Femur (tissue), 1 donor: ENCODE measurements around the gene HCN3.

Experiments used
- DNase-seq: peaks from one replicate; pipeline ENCODE4 v3.0.0-alpha.2; 2017

HCN3 gene

DNA sequence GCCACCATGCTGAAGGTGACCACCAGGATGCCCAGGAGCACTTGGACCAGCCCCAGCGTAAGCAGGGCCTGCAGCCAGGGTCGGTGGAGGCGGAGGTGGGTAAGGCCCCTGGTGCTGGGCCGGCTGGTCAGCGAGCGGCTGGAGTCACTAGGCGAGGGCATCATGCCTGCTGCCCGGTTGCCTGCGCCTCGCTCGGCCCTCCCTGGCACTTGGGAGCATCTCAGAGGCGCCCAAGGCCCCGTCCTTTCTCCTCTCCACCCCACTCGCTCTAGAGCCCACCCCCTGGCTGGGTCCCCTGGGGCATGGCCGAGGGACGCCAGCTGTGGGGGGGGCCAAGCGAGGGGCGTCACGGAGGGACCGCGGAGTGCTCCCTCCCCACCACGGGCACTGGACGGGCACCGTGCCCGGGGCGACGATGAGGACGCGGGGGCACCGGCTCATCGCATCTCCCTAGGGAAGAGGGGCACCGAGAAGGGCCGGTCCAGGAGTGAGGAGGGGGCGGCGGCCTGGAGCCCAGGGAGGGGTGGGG is 22.5 kb upstream of the HCN3 start:
- peak; percentile 41 for DNase-seq

DNA sequence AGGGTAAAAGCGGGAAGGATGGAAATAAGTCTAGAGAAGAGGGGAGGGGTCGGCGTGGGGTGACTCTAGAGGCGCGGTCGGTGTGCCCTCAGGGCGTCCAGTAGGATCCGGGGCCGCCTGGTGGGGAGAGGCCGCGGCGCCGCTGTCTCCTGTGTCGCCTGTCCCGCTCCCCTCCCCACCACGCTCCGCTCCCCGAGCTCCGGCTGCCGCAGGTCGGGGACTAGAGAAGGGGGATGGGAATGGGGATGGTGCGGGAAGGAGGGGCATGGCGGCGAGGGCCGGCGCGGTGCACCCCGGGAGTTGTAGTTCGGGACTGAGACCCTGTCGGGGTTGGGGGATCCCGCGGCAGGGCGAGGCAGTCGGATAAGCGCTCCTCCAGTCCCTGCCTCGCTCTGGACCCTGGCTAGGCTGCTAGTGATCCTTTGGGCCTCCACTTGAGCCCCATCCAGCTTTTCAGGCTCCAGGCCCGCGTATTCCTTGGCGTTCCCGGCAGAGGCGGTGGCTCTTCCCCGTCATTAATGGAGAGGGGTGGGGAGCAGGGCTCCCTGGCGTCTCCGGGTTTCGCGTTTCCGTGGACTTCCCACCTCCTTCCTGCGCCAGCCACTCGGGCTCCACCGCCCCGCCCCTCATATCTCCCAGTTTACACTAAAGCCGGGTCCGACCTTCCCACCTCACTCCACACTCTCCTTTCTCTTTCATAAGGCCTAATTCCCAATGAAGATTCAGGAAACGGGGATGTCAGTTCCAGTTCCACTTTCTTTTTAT is 21.8 kb upstream of the HCN3 start, which contains the start of gene ENTREP3:
ENTREP3 (minus strand) TSS at position 241 of the 765 bp plus-strand sequence. CDS start 606 bp downstream, outside the sequence.
- peak; percentile 95 for DNase-seq

DNA sequence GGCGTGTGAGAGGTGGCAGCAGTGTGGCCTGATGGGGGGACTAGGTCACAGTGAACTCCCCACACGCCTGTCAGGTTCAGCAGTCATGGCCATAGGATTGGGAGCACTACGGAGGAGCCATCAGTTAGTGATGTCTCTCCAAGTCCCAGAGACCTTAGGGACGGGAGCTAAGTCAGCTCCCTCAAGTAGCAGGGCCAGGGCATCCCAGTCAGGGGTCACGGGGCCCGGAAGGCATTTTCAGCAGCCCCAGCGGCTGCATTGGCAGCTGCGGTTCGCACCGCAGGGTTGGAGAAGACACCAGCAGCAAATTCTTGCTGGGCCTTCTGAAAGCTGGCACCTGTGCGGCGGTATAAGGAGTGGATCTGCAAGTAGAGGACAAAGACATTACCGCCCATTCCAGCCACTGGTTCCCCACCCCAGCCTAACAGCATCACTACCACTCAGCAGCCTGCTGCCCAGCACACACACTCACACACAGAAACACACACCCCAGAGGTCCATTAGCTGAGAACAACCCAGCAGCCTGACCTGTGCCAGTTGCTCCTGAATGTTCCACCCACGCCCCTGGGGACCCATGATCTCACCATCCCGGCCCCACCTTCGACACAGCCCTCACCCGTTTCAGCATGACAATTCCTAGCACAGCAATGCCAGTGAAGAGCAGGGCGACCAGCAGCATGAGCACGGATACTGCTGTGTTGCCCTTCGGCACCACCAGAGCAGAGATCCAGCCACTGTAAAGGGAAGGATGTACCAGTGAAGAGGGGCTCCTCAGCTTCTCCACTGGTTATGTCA is 21.0 kb upstream of the HCN3 start:
- no peak for DNase-seq

DNA sequence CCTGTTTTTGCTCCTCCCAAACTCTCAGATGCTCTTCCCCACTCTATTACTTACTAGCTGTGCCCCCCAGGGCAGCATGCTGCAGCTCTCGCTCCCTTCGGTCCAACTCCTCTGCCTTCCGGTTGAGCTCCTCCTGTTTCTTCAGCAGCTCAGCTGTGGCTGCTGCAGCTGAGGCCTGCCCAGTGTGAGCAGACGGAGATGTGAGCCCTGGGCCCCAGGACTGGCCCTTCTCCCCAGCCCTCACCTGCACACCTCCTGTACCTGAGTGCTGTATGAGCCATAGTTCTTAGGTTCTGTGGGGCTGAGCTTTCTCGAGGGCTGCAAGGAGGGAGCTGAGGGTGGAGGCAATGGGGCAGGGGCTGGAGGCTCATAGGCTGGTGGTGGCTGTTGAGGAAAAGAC is 17.0 kb upstream of the HCN3 start:
- no peak for DNase-seq

DNA sequence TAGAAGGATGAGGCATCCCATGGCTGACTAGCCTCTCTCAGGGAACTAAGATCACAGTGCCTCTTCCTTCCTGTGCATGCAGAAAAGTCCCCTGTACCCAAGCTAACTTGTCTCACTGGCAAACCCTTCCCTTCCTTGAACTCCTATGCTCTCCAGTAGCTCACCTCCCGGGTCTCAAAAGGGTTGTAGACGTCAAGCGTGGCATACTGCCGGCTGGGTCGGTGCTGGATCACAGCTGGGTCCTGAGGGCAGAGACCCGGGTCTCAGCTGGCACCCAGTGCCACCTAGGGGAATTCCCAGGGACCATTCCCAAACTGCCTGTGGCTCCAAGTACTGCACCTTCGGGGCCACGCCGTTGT is 15.8 kb upstream of the HCN3 start:
- DNase-seq, result no peak

DNA sequence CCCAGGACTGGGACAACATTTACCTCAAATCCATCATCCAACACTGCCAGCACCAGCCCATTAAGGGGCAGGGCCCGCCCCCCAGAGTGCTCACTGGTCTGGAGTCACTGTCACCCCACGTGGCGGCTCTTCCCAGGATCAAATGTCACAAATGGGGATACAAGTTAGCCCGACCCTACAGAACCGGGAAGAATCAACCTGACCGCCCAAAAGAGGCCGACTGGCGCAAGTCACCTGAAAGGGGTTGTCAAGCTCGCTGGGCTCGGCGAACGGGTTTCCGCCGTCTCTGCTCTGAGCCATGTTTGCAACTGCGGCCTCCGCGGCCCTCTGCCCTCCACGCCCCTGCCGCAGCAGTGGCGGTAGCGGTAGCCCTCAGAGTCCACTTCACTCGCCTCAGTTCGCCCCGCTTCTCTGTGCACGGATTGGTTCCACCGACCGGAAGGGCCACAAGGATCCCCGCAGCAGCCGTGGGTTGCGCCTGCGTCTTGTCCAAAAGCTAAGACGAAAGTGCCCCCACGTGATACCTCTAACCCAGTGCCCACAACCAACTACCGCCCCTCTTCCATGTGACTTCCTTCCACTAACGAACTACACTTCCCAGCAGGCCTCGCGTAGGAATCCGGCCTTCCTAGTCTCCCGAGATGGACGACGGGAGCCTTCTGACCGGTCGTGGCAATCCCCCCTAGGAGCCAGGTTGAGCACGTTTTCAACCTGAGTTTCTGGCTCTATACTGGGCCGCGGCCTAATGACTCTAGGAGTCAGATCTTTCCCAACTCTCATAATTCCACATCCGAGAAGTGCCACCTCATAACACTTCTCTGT is 15.2 kb upstream of the HCN3 start, which contains the start of gene SCAMP3:
SCAMP3 (minus strand) TSS at position 509 of the 822 bp plus-strand sequence; CDS start at position 300, 209 bp downstream.
- DNase-seq, result peak; percentile 97

DNA sequence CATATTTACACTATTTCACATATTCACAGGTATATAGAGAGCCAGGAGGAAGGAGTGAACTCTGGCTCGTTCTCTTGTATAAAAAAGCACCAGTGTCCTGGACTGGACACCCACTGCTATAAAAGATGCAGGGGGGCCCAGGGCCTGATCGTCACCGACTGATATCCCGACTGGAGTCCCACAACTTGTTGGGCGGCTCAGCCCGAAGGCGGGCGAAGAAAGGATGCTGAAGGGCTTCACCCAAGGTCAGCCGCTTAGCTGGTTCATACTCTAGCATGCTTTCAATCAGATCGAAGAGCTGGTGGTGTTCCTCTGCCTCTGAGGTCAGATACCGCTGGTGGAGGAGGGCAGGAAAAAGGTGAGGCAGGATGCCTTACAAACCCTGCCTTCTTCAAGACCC is 14.2 kb upstream of the HCN3 start:
- DNase-seq, result no peak

DNA sequence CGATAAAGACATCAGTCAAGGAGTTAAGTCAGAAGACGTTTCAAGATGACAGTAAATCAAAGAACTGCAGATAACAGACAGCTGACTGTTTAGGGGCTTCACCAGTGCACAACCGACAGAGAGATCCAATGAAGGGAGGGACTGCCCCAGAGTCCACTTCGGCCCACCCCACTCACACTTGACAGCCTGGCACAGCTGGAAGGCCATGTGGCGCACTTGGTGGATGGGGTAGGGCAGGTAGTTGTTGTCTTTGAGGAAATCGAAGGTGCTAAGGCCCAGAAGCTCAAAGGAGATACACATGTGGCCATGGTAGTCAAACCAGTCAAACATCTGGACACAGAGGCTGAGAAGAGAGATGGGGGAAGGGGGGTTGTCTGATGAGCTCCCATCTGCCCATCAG is 10.7 kb upstream of the HCN3 start:
- no peak for DNase-seq

DNA sequence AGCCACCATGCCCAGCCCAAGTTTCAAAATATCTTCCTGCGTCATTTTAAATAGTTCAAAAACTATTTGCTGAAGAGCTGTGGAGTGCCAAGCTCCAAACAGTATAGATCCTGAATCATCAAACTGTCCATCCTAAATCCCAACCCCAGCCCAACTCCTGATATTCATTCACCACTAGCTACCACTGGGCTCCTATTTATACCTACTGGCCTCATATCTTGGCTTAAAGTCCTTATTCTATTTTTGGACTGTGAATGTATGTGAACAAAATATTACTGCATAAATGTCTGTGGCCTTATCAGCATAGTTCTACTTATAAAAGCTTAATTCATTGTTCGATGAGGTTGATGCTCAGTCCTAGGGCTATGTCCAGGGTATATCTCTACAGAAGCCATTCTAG is 9.9 kb upstream of the HCN3 start:
- DNase-seq, result no peak

DNA sequence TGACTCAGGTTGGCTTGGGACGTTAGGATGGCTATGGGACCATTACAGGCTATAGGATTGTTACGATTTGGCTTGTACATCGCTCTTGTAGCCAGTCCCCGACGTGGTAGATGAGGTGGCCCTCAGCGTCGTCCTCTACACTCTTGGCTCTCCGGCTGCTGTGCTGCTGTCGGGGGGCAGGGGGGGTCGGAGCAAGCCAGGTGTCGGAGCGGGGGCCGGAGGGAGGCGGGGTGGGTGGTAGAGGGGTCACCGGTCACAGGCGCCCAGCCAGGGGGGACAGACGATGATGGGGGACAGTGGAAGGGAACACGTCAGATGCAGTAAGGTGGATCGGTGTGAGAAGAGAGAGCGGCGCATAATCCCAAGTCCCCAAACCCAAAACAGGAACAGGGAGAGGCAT is 8.6 kb upstream of the HCN3 start:
- DNase-seq, result no peak

DNA sequence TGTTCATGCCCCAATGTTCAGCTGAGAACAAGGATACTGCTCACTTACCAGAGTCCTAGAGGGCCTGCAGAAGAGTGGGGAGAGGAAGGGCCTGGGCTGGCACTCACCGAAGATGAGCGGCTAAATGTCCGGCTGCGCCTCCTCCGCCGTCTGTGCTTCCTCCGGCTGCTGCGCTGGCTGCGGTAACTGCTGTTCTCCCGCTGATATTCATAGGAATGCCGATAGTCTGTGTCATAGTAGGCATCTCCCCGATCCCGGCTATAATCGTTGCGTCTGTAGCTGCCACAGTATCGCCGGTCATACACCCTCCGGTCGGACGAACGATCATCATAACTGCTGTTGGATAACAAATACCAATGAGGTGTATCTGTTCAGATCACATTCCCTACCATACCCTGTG is 7.9 kb upstream of the HCN3 start:
- DNase-seq, result no peak

DNA sequence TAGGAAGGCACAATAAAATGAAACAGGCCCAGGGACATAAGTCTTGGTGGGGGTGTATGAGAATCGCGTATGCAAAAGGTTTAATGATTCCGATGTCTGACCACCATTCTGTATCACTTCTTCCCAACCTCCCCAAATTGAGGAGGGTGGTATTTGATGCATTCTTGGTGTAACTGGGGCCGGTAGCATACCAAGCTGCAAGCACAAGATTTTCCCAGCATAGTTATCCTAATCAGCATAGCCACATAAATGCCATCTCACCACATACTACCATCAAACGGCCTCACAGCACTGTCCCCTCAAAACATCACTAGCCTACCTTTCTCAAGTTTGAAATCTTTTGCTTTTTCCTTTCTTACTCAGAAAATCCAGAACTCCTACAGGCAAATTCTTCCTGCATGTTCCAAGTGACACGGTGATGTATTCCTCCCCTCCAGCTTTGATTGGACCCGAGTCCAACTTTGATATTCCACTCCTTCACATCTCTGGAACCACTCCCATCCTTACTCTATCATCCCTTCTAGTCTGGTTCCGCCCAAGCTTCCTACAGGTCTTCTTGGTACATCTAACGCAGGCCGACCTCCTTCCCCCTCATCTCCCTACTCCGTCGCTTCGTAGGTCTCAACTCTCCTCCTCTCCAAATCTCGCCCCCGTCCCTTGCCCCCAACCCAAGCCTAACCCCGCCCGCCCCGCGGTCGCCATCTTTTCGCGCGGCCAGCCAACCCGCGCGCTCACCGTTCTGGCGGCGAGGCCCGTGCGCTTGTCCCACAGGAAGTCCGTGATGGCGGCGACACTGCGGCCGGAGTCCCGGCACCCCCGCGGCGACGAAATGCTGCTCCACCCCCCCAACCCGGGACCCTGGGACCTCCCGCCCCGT is 4.6 kb upstream of the HCN3 start:
- DNase-seq, result no peak

DNA sequence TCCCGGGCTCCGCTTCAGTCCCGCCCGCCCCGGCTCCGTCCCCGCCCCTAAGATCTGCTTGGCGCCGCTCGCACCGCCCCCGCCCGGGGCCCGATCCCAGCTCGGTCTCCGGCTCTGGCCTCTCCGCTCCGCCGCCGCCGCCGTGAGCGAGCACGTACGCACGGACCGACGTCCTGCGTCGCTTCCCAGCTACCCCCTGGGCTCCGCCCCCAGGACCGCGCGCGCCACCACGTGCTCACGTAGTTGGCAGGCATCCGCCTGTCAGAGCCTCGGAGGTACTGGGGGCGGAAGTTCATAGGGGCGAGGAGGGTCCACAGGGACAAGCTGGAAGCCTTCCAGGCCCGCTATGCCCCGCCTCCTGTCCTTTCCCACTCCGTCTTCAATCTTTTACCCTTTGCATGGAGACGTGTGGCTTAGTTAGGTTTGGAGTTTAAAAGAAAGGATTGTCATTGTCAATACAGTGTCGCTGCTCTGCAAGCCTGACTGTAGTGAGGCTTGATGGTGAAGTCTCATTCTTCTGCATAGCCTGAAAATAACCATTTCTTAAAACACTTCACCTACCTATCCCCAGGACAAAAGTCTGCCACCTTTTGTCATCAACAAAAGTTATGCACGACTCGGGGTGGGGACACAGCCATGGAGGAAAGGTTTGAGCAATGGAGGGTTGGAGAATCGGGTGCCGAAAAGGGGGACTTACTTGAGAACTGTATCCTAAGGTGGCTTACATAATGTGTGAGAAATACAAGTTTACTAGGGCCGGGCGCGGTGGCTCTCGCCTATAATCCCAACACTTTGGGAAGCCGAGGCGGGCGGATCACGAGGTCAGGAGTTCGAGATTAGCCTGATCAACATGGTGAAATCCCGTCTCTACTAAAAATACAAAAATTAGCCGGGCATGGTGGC is 3.7 kb upstream of the HCN3 start, which contains the start of gene CLK2:
CLK2 (minus strand) TSS at position 162 of the 903 bp plus-strand sequence. CDS start 2,527 bp downstream, outside the sequence.
- DNase-seq, result peak; percentile 97

DNA sequence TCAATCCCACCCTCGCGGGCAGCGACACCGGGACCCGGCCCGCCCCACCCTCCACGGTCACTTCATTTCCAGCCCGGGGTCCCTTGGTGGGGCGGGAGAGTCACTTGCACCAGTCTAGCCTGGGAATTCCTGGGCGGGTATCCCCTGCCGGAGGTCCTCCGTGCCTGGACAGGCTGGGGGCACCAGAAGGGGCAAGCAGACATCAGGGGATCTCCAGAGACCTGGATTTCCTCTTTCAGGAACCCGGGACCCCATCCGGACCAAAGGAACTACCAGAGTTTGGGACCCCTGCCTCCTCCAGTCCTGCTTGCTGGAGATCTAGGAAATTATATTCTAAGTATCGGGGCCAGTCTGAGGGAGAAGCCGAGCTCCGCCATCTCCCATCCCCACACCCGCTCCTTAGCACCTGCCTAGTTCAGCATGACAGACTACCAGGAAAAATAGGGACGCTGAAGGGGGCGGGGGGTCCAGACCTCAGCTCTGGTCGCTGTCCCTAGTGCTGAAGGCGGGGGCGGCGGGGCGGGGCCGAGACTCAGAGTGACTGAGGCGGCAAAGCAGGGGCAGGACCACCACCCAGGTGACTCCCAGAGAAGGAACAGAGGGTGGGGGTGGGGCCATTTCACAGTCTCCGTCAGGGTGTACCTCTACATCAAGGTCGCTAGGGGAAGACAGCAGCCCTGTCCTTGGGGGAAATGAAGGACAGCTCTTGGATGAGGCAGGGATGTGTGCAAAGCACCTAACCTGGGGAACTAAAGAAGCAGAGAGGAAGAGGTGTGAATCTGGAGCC is 832 bp downstream of the HCN3 start:
- DNase-seq, result peak; percentile 77

DNA sequence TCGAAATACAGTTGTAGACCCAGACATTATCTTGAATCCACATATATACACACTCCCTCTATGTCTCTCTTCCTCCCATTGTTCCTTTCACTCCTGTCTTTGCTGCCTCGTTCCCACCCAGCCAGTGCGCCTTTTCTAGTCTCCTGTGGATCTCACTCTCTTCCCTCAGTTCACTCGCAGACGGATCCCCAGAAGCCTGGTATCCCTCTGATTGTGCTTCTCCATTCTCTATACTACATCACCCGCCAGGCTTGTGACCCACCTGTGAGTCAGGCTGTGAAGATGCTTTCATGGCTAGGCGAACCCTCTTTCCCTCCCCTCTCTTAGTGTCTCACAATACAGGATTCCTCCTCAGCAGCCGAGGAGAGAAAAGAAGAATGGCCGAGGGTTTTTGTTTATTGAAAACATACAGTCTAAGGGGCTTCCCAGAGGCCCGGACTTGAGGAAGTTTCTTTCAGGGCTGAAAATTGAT is 1.5 kb downstream of the HCN3 start:
- DNase-seq, result no peak

DNA sequence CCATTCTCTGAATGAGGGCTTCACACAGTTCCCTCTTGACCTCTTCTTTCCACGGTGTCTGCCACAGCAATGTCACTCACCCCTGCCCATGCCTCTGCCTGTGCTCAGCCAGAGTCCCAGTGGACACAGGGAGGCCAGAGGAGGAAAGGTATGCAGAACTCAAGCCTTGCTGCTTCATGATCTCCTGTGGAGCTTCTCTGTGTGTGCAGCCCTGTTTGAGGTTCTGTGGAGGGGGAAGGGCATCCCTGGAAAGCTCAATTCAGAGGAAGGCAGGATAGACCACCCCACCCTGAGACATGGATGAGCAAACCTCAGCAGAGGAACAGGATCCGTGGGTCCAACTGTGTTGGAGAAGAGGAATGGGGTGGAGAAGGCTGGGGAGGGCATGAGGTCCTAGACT is 2.0 kb downstream of the HCN3 start:
- DNase-seq, result no peak

DNA sequence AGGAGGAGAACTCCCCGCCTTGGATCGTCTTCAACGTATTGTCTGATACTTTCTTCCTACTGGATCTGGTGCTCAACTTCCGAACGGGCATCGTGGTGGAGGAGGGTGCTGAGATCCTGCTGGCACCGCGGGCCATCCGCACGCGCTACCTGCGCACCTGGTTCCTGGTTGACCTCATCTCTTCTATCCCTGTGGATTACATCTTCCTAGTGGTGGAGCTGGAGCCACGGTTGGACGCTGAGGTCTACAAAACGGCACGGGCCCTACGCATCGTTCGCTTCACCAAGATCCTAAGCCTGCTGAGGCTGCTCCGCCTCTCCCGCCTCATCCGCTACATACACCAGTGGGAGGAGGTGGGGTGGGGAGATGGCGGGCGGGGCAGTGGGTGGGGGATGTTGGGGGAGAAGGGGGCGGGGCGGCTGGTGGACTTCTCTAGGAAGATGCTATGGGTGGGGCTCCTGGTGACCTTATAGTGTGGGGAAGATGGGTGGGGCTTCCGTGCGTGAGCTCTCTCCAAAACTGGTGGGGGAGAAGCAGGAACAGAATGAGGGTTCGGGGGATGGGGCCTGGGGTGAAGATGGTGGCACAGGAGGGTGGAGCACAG is 5.3 kb downstream of the HCN3 start:
- no peak for DNase-seq

DNA sequence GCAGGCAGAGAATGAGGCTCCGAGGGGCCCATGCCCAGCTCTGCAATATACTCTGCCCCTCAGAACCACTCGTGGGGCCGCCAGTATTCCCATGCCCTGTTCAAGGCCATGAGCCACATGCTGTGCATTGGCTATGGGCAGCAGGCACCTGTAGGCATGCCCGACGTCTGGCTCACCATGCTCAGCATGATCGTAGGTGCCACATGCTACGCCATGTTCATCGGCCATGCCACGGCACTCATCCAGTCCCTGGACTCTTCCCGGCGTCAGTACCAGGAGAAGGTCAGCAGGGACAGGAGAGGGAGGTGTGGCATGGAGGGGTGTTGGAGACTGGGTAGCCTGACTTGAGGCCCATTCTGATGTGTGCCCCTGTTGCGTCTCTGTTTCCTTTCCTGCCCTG is 7.2 kb downstream of the HCN3 start:
- no peak for DNase-seq

DNA sequence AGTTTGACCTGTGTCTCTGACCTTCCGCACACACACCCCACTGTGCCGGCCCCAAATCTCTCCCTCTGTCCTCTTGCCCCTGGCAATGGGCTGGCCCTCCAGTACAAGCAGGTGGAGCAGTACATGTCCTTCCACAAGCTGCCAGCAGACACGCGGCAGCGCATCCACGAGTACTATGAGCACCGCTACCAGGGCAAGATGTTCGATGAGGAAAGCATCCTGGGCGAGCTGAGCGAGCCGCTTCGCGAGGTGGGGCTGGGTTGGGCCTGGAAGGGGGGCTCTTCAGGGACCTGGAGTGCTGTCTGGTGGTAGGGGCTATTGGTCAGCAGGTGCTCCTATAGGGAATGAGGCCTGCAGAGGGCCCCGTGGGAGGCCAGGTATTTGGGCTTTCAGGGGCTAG is 7.8 kb downstream of the HCN3 start:
- no peak for DNase-seq
